HCT116 (cell line): ENCODE data around the gene RACK1. TPM values are rescaled to one million over a fixed set of nuclear protein-coding genes. Genes with fewer than 3 reads are reported as not detected.

Experiments used
- ATAC-seq: fragments of 200-7000 bp; cut with Tn5 transposase; 2 replicates; pipeline ENCODE4 v1.9.1; 2020; ENCODE audit warnings: mild to moderate bottlenecking, moderate library complexity
- BruUV-seq: library from RNA; stranded (reverse); fragments of 400-500 nt; replicated peaks from 2 replicates; lab custom pipeline; 2021; lab: Mats Ljungman, UMichigan
- CTCF ChIA-PET: fragments of 300-600 bp; sonication (Branson Sonifier 250); formaldehyde crosslinking; loops from one replicate; lab custom pipeline; 2021; ENCODE audit warnings: antibody characterized with exemption; lab: Charles Lee
- POLR2A ChIA-PET: fragments of 300-600, 350-600 bp; sonication (Branson Sonifier 250); formaldehyde crosslinking; loops from one replicate; lab custom pipeline; 2021; ENCODE audit warnings: antibody characterized with exemption; lab: Charles Lee
- RAD21 ChIA-PET, 2 experiments: fragments of 300-600 bp; sonication (Branson Sonifier 250); formaldehyde crosslinking; loops; one replicate each; lab custom pipeline; 2023; ENCODE audit warnings: low total read pairs in 2 of 2; ENCODE audit not compliant: uncharacterized antibody in 2 of 2, unreplicated experiment in 2 of 2, low non-redundant PET in 1 of 2; lab: Charles Lee
- DNase-seq: peaks from one replicate; pipeline ENCODE4 v3.0.0-alpha.2; 2010; ENCODE audit warnings: low read depth, low spot score
- H2AFZ ChIP-seq: fragments of 200-600 bp; shearing (Covaris generic), sonication (generic); 2 replicates; pipeline ENCODE4 v1.6.1; 2017; ENCODE audit warnings: low read depth, mixed run types, mixed read lengths, antibody characterized with exemption, low read length; ENCODE audit not compliant: poor library complexity, severe bottlenecking
- H3K27ac ChIP-seq: 2 replicates; pipeline ENCODE4 v1.5.1; 2012; ENCODE audit warnings: low read depth, low read length
- H3K27me3 ChIP-seq: fragments of 200-600 bp; sonication (generic); 2 replicates; pipeline ENCODE4 v1.6.1; 2016; ENCODE audit warnings: mixed run types, low read length, mixed read lengths; ENCODE audit not compliant: insufficient read depth
- H3K36me3 ChIP-seq, 2 experiments: fragments of 200-500 bp in 1 of 2; fragments of 200-600 bp in 1 of 2; sonication (Bioruptor generic) in 1 of 2; sonication (generic) in 1 of 2; 2 replicates each; pipeline versions ENCODE4 v1.5.1 to v1.6.1; 2014 to 2016; ENCODE audit warnings: low read length in 2 of 2, inconsistent platforms in 1 of 2, mixed read lengths in 1 of 2, mixed run types in 1 of 2; ENCODE audit not compliant: insufficient read depth in 2 of 2, control insufficient read depth in 1 of 2
- H3K4me1 ChIP-seq, 2 experiments: fragments of 200-600 bp in 1 of 2; sonication (generic) in 1 of 2; 2 replicates each; pipeline versions ENCODE4 v1.5.1 to v1.6.1; 2012 to 2017; ENCODE audit warnings: low read length in 2 of 2, inconsistent platforms in 1 of 2, mild to moderate bottlenecking in 1 of 2, mixed read lengths in 1 of 2, mixed run types in 1 of 2, moderate library complexity in 1 of 2; ENCODE audit not compliant: insufficient read depth in 2 of 2, control insufficient read depth in 1 of 2
- H3K4me2 ChIP-seq: fragments of 200-600 bp; sonication (generic); 2 replicates; pipeline ENCODE4 v1.6.1; 2017; ENCODE audit warnings: mixed run types, low read length, mixed read lengths
- H3K4me3 ChIP-seq, 2 experiments: fragments of 200-600 bp in 1 of 2; sonication (generic) in 1 of 2; replicated peaks in 1 of 2; 2 replicates each; pipeline ENCODE4 v1.5.1; 2011 to 2016; ENCODE audit warnings: low read length in 2 of 2, control low read depth in 1 of 2, low read depth in 1 of 2, mild to moderate bottlenecking in 1 of 2, mixed read lengths in 1 of 2, mixed run types in 1 of 2
- H3K79me2 ChIP-seq: fragments of 200-600 bp; sonication (generic); 2 replicates; pipeline ENCODE4 v1.6.1; 2017; ENCODE audit warnings: mild to moderate bottlenecking, mixed run types, low read length, moderate library complexity, mixed read lengths; ENCODE audit not compliant: insufficient read depth
- H3K9ac ChIP-seq: fragments of 200-600 bp; sonication (generic); 2 replicates; pipeline ENCODE4 v1.6.1; 2016; ENCODE audit warnings: low read length, mixed read lengths
- H3K9me2 ChIP-seq: fragments of 200-600 bp; sonication (generic), shearing (Covaris generic); 2 replicates; pipeline ENCODE4 v1.6.1; 2017; ENCODE audit warnings: mixed run types, mild to moderate bottlenecking, moderate library complexity; ENCODE audit not compliant: insufficient read depth
- H3K9me3 ChIP-seq, 2 experiments: fragments of 200-500 bp in 1 of 2; fragments of 200-600 bp in 1 of 2; sonication (Bioruptor generic) in 1 of 2; sonication (generic) in 1 of 2; 2 replicates each; pipeline ENCODE4 v1.6.1; 2014 to 2017; ENCODE audit warnings: low read length in 2 of 2, mixed read lengths in 2 of 2, inconsistent platforms in 1 of 2, low read depth in 1 of 2, mild to moderate bottlenecking in 1 of 2, mixed run types in 1 of 2, moderate library complexity in 1 of 2; ENCODE audit not compliant: control insufficient read depth in 1 of 2, insufficient read depth in 1 of 2
- H4K20me1 ChIP-seq: fragments of 200-600 bp; sonication (generic), shearing (Covaris generic); 2 replicates; pipeline ENCODE4 v1.6.1; 2017; ENCODE audit warnings: mixed run types, mild to moderate bottlenecking, moderate library complexity; ENCODE audit not compliant: insufficient read depth
- CTCF ChIP-seq, 3 experiments: fragments of 200-600 bp in 1 of 3; sonication (generic) in 1 of 3; IDR thresholded peaks in 2 of 3; conservative IDR thresholded peaks in 1 of 3; 2 replicates each; pipeline ENCODE4 v1.5.1; 2012 to 2017; ENCODE audit warnings: low read depth in 2 of 3, low read length in 2 of 3, antibody characterized with exemption in 1 of 3, borderline replicate concordance in 1 of 3, control low read depth in 1 of 3, mild to moderate bottlenecking in 1 of 3, mixed read lengths in 1 of 3, mixed run types in 1 of 3, moderate library complexity in 1 of 3; ENCODE audit not compliant: insufficient read depth in 1 of 3
- EGR1 ChIP-seq: IDR thresholded peaks from 2 replicates; pipeline ENCODE4 v1.6.1; 2012; ENCODE audit warnings: low read depth
- ELF1 ChIP-seq: IDR thresholded peaks from 2 replicates; pipeline ENCODE4 v1.6.1; 2012; ENCODE audit warnings: low read depth, borderline replicate concordance
- POLR2A ChIP-seq: IDR thresholded peaks from 2 replicates; pipeline ENCODE4 v1.7.0; 2011; ENCODE audit warnings: borderline replicate concordance; ENCODE audit not compliant: insufficient read depth, insufficient read length; ENCODE audit errors: extremely low read depth
- POLR2AphosphoS5 ChIP-seq: IDR thresholded peaks from 2 replicates; pipeline ENCODE4 v1.6.1; 2011; ENCODE audit warnings: mild to moderate bottlenecking, low read depth, low read length, moderate library complexity
- ZFX ChIP-seq: fragments of 450-650 bp; IDR thresholded peaks from 2 replicates; pipeline ENCODE4 v1.6.1; 2017
- intact Hi-C: fragments of 100-400 bp; cut with micrococcal nuclease; formaldehyde crosslinking; loops from 2 replicates; pipeline ENCODE4 v1.10.0; 2022
- total RNA-seq: library from RNA; stranded (reverse); gene quantifications from one replicate; pipeline ENCODE4 v1.2.1, GENCODE V29; 2021; ENCODE audit not compliant: unreplicated experiment
- TF ChIP-seq, protein P1 (sequence below): IDR thresholded peaks from 2 replicates; pipeline ENCODE4 v1.6.1; 2011; ENCODE audit warnings: mild to moderate bottlenecking, low read length, moderate library complexity; ENCODE audit not compliant: insufficient replicate concordance; ENCODE audit errors: extremely low read depth

The RACK1 gene
- total RNA-seq, 1 experiment from 2014 or later: 2,432 TPM

DNA sequence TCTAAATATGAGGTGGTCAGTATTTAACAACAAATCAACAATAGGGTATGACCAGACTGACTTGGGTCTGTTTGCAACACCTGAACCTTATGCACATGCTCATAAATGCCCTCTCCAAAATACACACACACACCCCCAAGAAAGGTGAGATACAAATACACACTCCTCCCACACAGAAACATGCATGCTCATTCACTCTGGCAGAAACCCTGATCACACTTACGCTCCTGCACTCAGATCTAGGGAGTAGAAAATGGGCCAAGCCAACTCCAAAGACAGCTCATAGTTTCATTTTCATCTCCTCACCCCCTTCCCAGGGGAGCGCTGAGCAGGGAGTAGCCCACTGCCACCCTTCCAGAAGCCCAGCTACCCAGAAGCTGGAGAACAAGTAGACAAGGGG is 50.0 kb downstream of the RACK1 start:
- DNase-seq: no peak
- no peaks in the 10 kb centered on the region for H3K9me3 ChIP-seq
- intact Hi-C loops: no loop called here

GRCh38 chr5:181192337-181193046 is 51.2 kb downstream of the RACK1 start:
- 0 out of 2 replicates have a peak, but pooled peaks cover 6% of the 10 kb centered on the region for H3K79me2 ChIP-seq
- H3K9me2 ChIP-seq: no peaks in the 10 kb centered on the region
- H3K27ac ChIP-seq: peak overlapping the region; percentile 76
- H3K9ac ChIP-seq: peak overlapping the region; percentile 92
- H3K4me3 ChIP-seq: peak overlapping the region; percentile 74 to 92
- no peak for ATAC-seq
- H3K27me3 ChIP-seq: no peaks in the 10 kb centered on the region
- H3K4me2 ChIP-seq: peak overlapping the region; percentile 96
- intact Hi-C loops: no loop called here
- no peaks in the 10 kb centered on the region for H3K9me3 ChIP-seq
- no peak for DNase-seq
- POLR2A ChIA-PET: interaction anchor here (0.6 to 2.4 kb wide), 8 partner anchors 10 to 52 kb away, joined by 3 to 41 read pairs (median 4); partner anchors contain the start of genes RACK1, TRIM41 and TRIM7
- RAD21 ChIA-PET: interaction anchor here (0.6 to 0.7 kb wide), 2 partner anchors 15 kb away, joined by 3 to 7 read pairs; no protein-coding TSS in a partner anchor
- BruUV-seq: TSS peak; percentile 78
- no peak overlapping the region for H2AFZ ChIP-seq
- no peaks in the 10 kb centered on the region for H4K20me1 ChIP-seq
- CTCF ChIA-PET: interaction anchor here (0.9 to 1.1 kb wide), 3 partner anchors 12 to 25 kb away, joined by 3 to 6 read pairs (median 4); no protein-coding TSS in a partner anchor
- TF ChIP-seq CTCF (IDR thresholded peaks at IDR 0.05 in 2 of 3, conservative IDR thresholded peaks at IDR 0.05 in 1 of 3; ENCODE audit: borderline replicate concordance in 1 of 3, insufficient read depth in 1 of 3, low read depth in 2 of 3, low read length in 2 of 3) (no peak), POLR2AphosphoS5 (peak; percentile 47; the same call in 1 of the 2 replicates), ELF1 (no peak), ZFX (0 out of 2 replicates have a peak, but pooled peaks have one; percentile 33), EGR1 (no peak), POLR2A (no peak)
- TF ChIP-seq, all 23 proteins: peak for 2
- Histone ChIP-seq H3K36me3 (no peaks in the 10 kb centered on the region), H3K4me1 (peaks cover 11 to 41% of the 10 kb centered on the region in 2 experiments)

More for the DNA sequence above, 50.0 kb downstream of the RACK1 start:
- Histone ChIP-seq H3K4me1 (peaks cover 11 to 32% of the 10 kb centered on the region in 2 experiments), H3K4me2 (no peak overlapping the region), H3K27me3 (no peaks in the 10 kb centered on the region), H3K36me3 (no peaks in the 10 kb centered on the region), H3K9ac (0 out of 2 replicates have a peak overlapping the region, but pooled peaks have one; percentile 92), H3K9me2 (no peaks in the 10 kb centered on the region), H2AFZ (no peak overlapping the region), H3K4me3 (no peak overlapping the region), H4K20me1 (no peaks in the 10 kb centered on the region), H3K27ac (0 out of 2 replicates have a peak overlapping the region, but pooled peaks have one; percentile 21)
- BruUV-seq: no TSS peak
- RAD21 ChIA-PET: no interaction called here
- POLR2A ChIA-PET: interaction anchor here (1.4 to 2.4 kb wide), 2 partner anchors 12 to 13 kb away, joined by 3 to 41 read pairs; partner anchors contain the start of gene TRIM7
- CTCF ChIA-PET: no interaction called here
- no peak for ATAC-seq
- no peak for TF ChIP-seq ZFX
- peak; percentile 10 for TF ChIP-seq POLR2A
- TF ChIP-seq, protein P1, sequence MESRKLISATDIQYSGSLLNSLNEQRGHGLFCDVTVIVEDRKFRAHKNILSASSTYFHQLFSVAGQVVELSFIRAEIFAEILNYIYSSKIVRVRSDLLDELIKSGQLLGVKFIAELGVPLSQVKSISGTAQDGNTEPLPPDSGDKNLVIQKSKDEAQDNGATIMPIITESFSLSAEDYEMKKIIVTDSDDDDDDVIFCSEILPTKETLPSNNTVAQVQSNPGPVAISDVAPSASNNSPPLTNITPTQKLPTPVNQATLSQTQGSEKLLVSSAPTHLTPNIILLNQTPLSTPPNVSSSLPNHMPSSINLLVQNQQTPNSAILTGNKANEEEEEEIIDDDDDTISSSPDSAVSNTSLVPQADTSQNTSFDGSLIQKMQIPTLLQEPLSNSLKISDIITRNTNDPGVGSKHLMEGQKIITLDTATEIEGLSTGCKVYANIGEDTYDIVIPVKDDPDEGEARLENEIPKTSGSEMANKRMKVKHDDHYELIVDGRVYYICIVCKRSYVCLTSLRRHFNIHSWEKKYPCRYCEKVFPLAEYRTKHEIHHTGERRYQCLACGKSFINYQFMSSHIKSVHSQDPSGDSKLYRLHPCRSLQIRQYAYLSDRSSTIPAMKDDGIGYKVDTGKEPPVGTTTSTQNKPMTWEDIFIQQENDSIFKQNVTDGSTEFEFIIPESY: no peak
- TF ChIP-seq, all 23 proteins: peak for 1
- H3K79me2 ChIP-seq: 0 out of 2 replicates have a peak, but pooled peaks cover 6% of the 10 kb centered on the region
